ENCODE data around the gene C4BPB. TPM values are rescaled to one million over a fixed set of nuclear protein-coding genes. Genes with fewer than 3 reads are reported as not detected.

The C4BPB gene
- polyA plus RNA-seq, 1 donor (not counting 4 experiments of a cell fraction or from before 2014, with no cell fraction given): not detected

- Histone ChIP-seq H4K20me1 (ENCODE audit: control insufficient read depth, extremely low read depth, insufficient read depth, low read length) (no peaks in the 10 kb centered on the region), H3K4me1 (ENCODE audit: control insufficient read depth, extremely low read depth, insufficient read depth, low read length) (peaks cover 13% of the 10 kb centered on the region), H3K27me3 (ENCODE audit: control insufficient read depth, extremely low read depth, insufficient read depth, low read length) (no peaks in the 10 kb centered on the region), H3K9ac (ENCODE audit: control insufficient read depth, extremely low read depth, insufficient read depth, low read length) (no peak overlapping the region), H3K9me1 (ENCODE audit: control insufficient read depth, extremely low read depth, insufficient read depth, low read length) (no peaks in the 10 kb centered on the region), H3K9me3 (ENCODE audit: control insufficient read depth, low read depth, low read length) (no peaks in the 10 kb centered on the region), H2AFZ (ENCODE audit: control insufficient read depth, low read length) (no peak overlapping the region), H3K36me3 (ENCODE audit: control insufficient read depth in 2 of 2, extremely low read depth in 1 of 2, insufficient read depth in 2 of 2, low read length in 2 of 2) (peaks cover 31 to 36% of the 10 kb centered on the region in 2 experiments), H3K4me3 (ENCODE audit: control insufficient read depth in 2 of 3, extremely low read depth in 1 of 3, insufficient read depth in 2 of 3, low read depth in 1 of 3, low read length in 3 of 3) (no peak overlapping the region), H3K27ac (ENCODE audit: control insufficient read depth, insufficient read depth, low read length) (no peak overlapping the region), H3K79me2 (ENCODE audit: control insufficient read depth, insufficient read depth, low read length) (no peaks in the 10 kb centered on the region), H3K4me2 (ENCODE audit: control insufficient read depth, extremely low read depth, insufficient read depth, low read depth, low read length) (no peak overlapping the region)
- DNase-seq (ENCODE audit: low read depth, low spot score) (no peak), FAIRE-seq (no peak)
- dilution Hi-C loops (cut with MboI; ENCODE audit: extremely low pct_ligation_motif_present, low sequenced_read_pairs): no loop called here
- TF ChIP-seq CTCF (optimal IDR thresholded peaks at IDR 0.05 in 1 of 3, IDR thresholded peaks at IDR 0.05 in 1 of 3, conservative IDR thresholded peaks at IDR 0.05 in 1 of 3; ENCODE audit: extremely low read depth in 1 of 3, insufficient read depth in 2 of 3, low read length in 3 of 3): no peak
- TF ChIP-seq EZH2 (IDR thresholded peaks at IDR 0.05; ENCODE audit: low read length): no peak
Observed at GRCh38 chr1:207069061-207069460, 19.6 kb upstream of the C4BPB start.

- H2AFZ ChIP-seq (ENCODE audit: control insufficient read depth, low read length): no peak overlapping the region
- H3K9me3 ChIP-seq (ENCODE audit: control insufficient read depth, low read depth, low read length): no peaks in the 10 kb centered on the region
- H3K27me3 ChIP-seq (ENCODE audit: control insufficient read depth, extremely low read depth, insufficient read depth, low read length): no peaks in the 10 kb centered on the region
- H3K4me2 ChIP-seq (ENCODE audit: control insufficient read depth, extremely low read depth, insufficient read depth, low read depth, low read length): no peak overlapping the region
- peaks cover 32 to 34% of the 10 kb centered on the region in 2 experiments for H3K36me3 ChIP-seq (ENCODE audit: control insufficient read depth in 2 of 2, extremely low read depth in 1 of 2, insufficient read depth in 2 of 2, low read length in 2 of 2)
- dilution Hi-C loops (cut with MboI; ENCODE audit: extremely low pct_ligation_motif_present, low sequenced_read_pairs): no loop called here
- no peaks in the 10 kb centered on the region for H3K9me1 ChIP-seq (ENCODE audit: control insufficient read depth, extremely low read depth, insufficient read depth, low read length)
- TF ChIP-seq CTCF (optimal IDR thresholded peaks at IDR 0.05 in 1 of 3, IDR thresholded peaks at IDR 0.05 in 1 of 3, conservative IDR thresholded peaks at IDR 0.05 in 1 of 3; ENCODE audit: extremely low read depth in 1 of 3, insufficient read depth in 2 of 3, low read length in 3 of 3) (no peak), EZH2 (IDR thresholded peaks at IDR 0.05; ENCODE audit: low read length) (no peak)
- H3K9ac ChIP-seq (ENCODE audit: control insufficient read depth, extremely low read depth, insufficient read depth, low read length): no peak overlapping the region
- H3K4me3 ChIP-seq (ENCODE audit: control insufficient read depth in 2 of 3, extremely low read depth in 1 of 3, insufficient read depth in 2 of 3, low read depth in 1 of 3, low read length in 3 of 3): no peak overlapping the region
- peaks cover 22% of the 10 kb centered on the region for H3K4me1 ChIP-seq (ENCODE audit: control insufficient read depth, extremely low read depth, insufficient read depth, low read length)
- no peaks in the 10 kb centered on the region for H4K20me1 ChIP-seq (ENCODE audit: control insufficient read depth, extremely low read depth, insufficient read depth, low read length)
- no peaks in the 10 kb centered on the region for H3K79me2 ChIP-seq (ENCODE audit: control insufficient read depth, insufficient read depth, low read length)
- FAIRE-seq: no peak
- H3K27ac ChIP-seq (ENCODE audit: control insufficient read depth, insufficient read depth, low read length): no peak overlapping the region
- no peak for DNase-seq (ENCODE audit: low read depth, low spot score)
Observed at GRCh38 chr1:207069858-207070506, 18.7 kb upstream of the C4BPB start.
